H54 (cell line): ENCODE measurements around the gene BORCS5.
"Not testable (repeated sequence)": the region's sequence is repeated elsewhere in the genome, so short reads cannot be mapped to it uniquely, and the experiment has no call there.

Source experiments
- DNase-seq: peaks from one replicate; pipeline ENCODE4 v3.0.0; 2011; ENCODE audit warnings: low spot score, mixed read lengths; ENCODE audit not compliant: insufficient read length
- FAIRE-seq: peaks from 3 replicates; lab custom pipeline; 2011; peaks lifted over from hg19 to GRCh38; lab: Jason Lieb, UNC
- POLR2A ChIP-seq: IDR thresholded peaks from 2 replicates; pipeline ENCODE4 v1.6.1; 2011; ENCODE audit warnings: low read depth, mild to moderate bottlenecking, low read length

The BORCS5 gene

DNA sequence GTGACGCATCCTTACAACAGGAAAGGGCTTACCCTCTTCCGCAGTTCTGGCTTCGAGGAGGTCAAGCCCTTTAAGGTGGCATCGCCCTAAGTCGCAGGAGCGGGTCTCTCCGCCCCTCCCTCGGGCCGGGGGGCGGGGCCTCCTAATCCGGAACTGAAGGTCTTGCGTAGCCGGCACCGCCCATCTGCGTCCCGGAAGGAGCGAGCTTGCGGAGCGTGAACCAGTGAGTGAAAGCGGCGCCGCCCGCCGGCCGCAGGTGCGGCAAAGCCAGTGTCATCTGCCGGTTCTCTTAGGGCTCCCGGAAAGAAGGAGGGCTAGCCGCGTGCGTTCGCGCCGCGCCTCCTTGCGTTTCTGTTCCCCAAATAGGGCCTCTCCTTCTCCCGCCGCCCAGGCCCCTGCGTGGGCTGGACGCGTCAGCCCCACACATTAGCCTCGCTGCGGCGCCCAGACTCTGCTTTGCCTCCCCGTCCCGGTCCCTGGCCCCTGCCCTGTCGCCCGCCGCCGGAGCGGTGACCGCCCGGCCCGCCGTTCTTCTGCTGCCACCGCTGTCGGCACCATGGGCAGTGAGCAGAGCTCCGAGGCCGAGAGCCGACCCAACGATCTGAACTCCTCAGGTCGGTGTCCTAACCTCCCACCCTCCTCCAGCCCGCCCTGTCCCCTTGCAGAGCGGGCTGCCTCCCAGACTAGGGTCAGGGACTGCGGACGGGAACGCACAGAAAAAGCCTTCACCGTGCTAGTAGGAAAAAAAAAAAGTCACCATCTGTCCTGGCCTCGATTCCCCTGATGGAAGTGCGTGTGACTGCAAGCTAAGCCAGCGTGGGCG lies at the start of gene BORCS5:
TSS of gene BORCS5 (plus strand) at position 183 of the 823 bp plus-strand sequence. CDS start at position 557, 374 bp downstream.
- DNase-seq, result peak; percentile 86
- peak; percentile 90 for TF ChIP-seq POLR2A
- peak; percentile 83 for FAIRE-seq

DNA sequence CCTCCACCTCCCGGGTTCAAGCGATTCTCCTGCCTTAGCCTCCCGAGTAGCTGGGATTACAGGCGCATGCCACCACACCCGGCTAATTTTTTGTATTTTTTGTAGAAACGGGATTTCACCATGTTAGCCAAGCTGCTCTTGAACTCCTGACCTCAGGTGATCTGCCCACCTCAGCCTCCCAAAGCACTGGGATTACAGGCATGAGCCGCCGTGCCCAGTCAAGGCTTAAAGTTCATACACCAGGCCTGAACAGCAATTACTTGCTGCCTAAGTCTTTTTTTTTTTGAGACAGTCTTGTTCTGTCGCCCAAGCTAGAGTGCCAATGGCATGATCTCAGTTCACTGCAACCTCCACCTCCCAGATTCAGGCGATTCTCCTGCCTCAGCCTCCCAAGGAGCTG lies 46.2 kb upstream of the BORCS5 start:
- not testable (repeated sequence) for DNase-seq, FAIRE-seq

DNA sequence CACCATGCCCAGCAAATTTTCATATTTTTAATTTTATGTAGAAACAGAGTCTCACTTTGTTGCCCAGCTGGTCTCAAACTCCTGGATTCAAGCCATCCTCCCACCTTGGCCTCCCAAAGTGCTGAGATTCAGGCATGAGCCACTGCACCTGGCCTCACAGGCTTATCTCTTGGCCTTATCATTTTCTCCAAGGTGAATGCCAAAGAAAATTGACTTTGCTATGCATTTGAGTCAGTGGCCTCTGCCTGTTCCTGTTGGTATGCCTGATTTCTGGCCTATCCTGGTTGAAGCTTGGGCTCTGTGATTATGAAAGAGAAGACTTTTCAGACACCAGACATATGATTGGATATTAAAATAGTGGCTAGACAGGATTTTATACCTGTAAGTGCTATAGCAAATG lies 41.0 kb upstream of the BORCS5 start:
- DNase-seq (no peak), FAIRE-seq (no peak)
- TF ChIP-seq POLR2A, result no peak

DNA sequence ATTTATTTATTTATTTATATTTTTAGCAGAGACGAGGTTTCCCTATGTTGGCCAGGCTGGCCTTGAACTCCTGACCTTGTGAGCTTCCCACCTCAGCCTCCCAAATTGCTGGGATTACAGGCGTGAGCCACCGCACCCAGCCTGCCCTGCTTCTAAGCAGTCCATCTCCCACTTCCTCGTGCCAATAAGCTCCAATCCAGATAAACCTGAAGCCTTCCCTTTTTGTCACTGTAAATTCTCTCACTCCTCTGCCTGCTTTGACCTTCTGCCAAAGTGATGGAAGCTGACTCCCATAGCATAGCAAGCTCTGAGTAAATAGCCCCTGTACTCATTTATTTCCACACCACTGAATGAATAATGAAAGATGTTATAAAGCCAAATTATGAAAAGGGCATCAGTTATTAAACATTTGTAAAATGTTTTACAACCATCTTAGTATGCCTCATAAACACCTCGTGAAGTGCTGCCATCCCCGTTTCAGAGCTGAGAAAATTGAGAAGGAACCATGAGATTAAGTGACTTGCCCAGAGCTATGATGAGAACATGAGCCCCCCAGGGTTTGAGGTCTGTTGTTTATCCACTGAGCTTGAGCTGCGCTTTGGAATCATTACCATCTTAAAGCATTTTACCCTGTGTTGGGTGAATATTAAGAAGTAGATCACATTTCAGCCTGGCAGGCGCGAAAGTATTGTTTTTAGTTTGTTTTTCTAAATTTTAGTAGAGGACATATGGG lies 37.3 kb upstream of the BORCS5 start:
- DNase-seq (no peak), FAIRE-seq (no peak)
- TF ChIP-seq POLR2A, result no peak

DNA sequence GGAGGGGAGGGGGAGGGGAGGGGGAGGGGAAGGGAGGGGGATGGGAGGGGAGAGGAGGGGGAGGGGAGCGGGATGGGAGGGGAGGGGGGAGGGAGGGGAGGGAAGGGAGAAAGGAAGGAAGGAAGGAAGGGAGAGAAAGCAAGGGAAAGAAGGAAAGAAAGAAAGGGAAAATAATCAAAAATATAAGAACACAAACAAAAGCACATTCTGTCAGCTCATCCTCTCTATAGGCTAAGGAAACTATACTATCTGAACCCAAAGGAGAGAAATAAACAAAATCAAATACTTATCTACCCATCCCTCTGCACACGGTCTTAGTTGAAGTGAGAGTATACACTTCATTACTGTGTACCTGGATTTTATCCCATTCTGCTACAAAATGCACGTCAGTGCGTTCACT lies 33.8 kb upstream of the BORCS5 start:
- TF ChIP-seq POLR2A, result no peak
- FAIRE-seq (no peak), DNase-seq (no peak)

DNA sequence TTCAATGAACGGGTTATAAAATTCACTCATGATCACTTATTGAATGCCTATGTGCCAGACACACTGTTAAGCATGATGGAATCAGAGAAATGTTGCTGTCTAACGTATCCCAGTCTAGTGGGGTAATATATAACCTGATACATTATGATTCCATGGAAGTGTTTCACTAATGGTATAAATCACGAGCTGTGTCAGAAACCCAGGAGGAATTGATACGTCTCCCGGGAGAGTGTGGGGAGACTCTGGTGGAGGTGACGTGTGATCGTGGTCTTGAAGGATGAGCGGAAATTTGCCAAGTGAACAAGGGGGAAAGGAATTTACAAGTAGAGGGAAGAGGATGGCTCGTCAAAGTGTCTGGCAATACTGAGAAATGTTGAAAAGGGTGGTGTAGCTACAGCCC lies 33.3 kb upstream of the BORCS5 start:
- DNase-seq, result no peak
- TF ChIP-seq POLR2A, result no peak

DNA sequence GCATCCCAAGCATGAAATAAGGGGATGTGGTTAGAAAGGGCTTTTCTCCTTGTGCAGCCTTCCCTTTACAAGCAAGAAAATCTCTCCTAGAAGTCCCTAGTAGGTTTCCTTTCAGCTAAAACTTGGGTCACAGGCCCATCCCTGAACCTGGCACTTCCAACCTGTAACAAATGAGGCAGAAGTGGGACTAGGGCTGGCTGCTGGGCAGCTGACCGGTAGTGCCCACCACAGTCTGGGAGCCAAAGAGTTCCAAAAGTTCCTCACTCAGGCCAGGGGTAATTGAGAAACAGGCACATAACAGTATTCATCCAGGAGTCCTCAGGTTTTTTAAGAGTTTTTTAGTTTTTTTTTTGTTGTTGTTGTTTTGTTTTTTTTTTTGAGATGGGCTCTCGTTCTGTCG lies 30.6 kb upstream of the BORCS5 start:
- FAIRE-seq, result no peak
- no peak for TF ChIP-seq POLR2A
- DNase-seq, result no peak

More for the DNA sequence above, 33.3 kb upstream of the BORCS5 start:
- no peak for FAIRE-seq

DNA sequence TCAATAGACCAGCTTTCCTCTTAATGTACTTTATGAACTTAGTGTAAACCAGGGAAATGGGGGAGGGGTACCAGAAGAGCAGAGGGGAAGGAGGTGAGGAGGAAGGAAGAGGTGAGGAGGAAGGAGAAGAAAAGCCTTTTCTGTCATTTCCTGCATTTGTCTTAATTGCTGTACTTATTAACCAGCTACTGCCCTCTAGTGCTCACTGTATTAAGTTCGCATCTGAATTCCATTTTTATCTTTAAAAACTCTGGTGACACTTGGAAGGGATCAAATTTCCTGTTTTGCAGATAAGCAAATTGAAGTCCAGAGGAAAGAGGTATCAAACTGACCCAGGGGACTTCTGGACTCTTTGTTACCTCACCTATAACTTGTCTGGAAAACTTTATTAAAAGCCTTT lies 29.1 kb upstream of the BORCS5 start:
- TF ChIP-seq POLR2A, result no peak
- DNase-seq (peak; percentile 33), FAIRE-seq (peak; percentile 6)

DNA sequence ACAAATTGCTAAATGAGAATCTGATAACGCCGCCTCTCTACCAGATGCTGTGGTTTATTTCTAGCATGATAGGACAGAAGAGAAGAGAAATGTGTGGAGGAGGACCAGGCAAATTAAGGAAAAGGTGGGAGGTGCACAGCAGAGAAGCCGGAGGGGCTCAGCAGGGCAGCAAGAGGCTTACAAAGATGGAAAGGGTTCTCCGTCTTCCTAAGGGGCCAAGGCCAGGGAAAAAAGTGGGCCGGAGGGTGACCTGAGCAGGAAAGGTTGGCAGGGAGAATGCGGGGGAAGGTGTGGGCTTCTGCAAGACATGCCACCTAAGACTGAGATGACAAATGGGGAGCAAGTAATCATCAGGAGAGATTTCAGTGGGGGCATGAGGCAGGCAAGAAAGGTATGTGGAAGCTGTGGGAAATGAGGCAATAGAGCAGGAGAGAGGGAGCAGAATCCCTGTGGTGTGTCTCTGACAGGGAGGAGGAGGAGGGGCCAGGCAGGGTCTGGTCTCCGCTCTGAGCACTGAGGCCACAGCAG lies 25.6 kb upstream of the BORCS5 start:
- DNase-seq (no peak), FAIRE-seq (no peak)
- no peak for TF ChIP-seq POLR2A

DNA sequence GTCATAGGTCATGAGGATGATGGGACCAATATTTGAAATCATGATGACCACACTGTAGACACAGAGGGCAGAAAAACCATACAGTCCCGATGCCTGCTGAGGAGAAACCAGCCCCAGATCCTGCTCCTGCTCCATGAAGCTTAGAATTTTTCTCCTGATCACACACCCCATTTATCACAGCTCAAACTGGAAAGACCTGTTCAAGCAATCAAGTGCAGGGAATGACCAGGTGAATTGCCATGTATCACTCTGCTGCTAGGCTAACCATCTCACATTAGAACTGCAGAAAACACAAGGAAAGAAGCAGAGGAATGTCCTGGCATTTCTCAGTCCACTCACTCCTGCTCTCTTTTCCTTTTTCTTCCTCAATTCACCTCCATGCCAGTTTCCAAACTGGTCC lies 25.0 kb upstream of the BORCS5 start:
- no peak for TF ChIP-seq POLR2A
- no peak for DNase-seq
- no peak for FAIRE-seq

DNA sequence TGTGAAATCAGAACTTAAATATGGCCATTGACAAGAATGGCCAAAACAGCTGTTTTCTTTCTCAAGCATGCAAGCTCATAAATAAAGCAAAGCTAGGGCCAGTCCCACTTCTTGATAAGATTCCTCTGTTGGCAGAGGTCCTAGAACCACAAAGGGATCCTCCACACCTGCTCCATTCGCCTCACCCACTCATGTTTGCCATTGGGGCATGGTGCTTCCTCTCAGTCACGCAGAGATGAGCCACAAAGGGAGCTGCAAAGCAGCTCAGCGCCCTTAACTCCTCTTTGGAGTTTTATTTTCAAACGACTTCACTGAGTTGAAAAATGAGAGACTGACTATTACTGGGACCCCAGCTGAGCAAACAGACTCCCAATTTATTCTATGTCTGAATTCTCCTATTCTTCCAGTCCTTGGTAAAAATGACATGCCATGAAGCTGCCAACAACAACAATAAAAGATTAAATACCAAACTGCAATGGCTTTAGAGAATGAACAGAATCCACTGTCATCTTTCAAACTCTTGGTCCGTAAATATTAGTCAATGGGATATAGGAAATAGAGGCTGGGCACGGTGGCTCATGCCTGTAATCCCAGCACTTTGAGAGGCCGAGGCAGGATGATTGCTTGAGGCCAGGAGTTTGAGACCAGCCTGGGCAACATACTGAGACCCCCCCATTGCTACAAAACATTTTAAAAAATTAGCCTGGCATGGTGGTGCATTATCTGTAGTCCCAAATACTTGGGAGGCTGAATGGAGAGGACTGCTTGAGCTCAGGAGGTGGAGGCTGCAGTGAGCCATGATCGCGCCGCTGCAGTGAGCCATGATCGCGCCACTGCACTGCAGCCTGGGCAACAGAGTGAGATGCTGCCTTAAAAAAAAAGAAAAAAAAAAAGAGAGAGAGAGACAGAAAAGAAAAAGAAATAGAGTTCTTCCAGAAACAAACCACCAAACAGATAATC lies 23.2 kb upstream of the BORCS5 start:
- TF ChIP-seq POLR2A, result no peak
- FAIRE-seq (no peak), DNase-seq (no peak)

DNA sequence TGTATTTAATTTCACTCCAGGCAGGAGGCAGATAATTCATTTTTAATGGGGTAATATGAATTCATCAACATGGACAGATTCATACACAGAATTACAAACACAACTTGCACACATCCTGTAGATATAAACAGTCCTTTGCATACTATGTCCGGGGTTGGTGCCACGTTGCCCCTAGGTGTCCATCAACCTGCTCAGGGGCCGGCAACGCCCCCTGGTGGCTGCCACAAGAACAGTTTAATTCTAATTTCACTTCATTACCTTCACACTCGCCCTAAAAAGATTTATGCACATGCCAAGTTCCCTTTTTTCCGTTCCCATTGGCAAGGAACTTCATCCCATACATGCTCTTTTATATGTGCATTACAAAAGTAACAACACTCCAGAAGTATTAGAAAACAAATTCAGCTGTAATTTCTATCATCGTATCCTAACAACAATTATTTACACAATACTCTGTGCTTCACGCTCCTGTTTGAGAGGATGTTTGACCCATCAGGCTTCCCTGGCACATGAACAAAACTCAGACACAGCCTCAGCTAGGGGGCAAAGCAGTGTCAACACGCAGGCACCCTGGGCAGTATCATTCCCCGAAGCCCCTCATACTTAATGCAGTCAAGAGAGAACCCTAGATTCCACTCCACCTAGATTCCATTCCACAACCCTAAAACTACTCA lies 22.4 kb upstream of the BORCS5 start:
- FAIRE-seq, result peak; percentile 30
- no peak for TF ChIP-seq POLR2A
- DNase-seq, result peak; percentile 64

DNA sequence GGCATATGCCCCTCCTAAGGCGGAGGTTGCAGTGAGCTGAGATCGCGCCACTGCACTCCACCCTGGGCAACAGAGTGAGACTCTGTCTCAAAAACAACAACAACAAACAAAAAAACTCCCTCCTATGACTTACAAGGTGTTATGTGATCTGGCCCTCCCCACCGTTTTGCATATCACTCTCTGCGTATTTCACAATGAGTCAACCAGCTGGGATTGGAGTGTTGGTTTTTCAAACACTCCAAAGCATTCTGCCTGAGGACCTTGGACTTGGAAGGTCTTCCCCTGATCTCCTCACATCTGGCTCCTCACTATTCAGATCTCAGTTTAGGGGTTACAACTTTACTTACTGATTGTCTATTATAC lies 20.8 kb upstream of the BORCS5 start:
- no peak for FAIRE-seq
- DNase-seq, result no peak
- no peak for TF ChIP-seq POLR2A
